HL-60/S4 (cell line): ENCODE results near the gene SLC6A6.

ENCODE experiments used
- in situ Hi-C: fragments of 300-500 bp; cut with MboI; formaldehyde crosslinking; loops from 2 replicates; pipeline ENCODE4 v1.14.3; 2022; ENCODE audit warnings: low sequenced_read_pairs

Gene SLC6A6

GRCh38 chr3:14497321-14497720, 94.9 kb downstream of the SLC6A6 start:
- in situ Hi-C loops = loop anchor here (25.0 kb wide), 1 partner anchor 610 kb away; the partner anchor contains the start of gene WNT7A

- in situ Hi-C loops = loop anchor here (10.0 to 25.0 kb wide), 2 partner anchors 282 to 410 kb away; no protein-coding TSS in a partner anchor
Observed at GRCh38 chr3:14502472-14502871, 100.1 kb downstream of the SLC6A6 start.

- in situ Hi-C loops = loop anchor here (10.0 to 25.0 kb wide), 2 partner anchors 282 to 409 kb away; no protein-coding TSS in a partner anchor
Observed at GRCh38 chr3:14503033-14503705, 100.8 kb downstream of the SLC6A6 start.

- in situ Hi-C loops = loop anchor here (10.0 to 25.0 kb wide), 2 partner anchors 281 to 409 kb away; no protein-coding TSS in a partner anchor
Observed at GRCh38 chr3:14503706-14504065, 101.3 kb downstream of the SLC6A6 start.

GRCh38 chr3:14505001-14505802, 102.8 kb downstream of the SLC6A6 start:
- in situ Hi-C loops = loop anchor here (10.0 to 25.0 kb wide), 2 partner anchors 280 to 407 kb away; no protein-coding TSS in a partner anchor

GRCh38 chr3:14505803-14506500, 103.5 kb downstream of the SLC6A6 start:
- in situ Hi-C loops = loop anchor here (10.0 to 25.0 kb wide), 2 partner anchors 279 to 406 kb away; no protein-coding TSS in a partner anchor

GRCh38 chr3:14506626-14507304, 104.4 kb downstream of the SLC6A6 start:
- in situ Hi-C loops = loop anchor here (10.0 to 25.0 kb wide), 2 partner anchors 278 to 406 kb away; no protein-coding TSS in a partner anchor

- in situ Hi-C loops = loop anchor here (10.0 to 25.0 kb wide), 2 partner anchors 277 to 405 kb away; no protein-coding TSS in a partner anchor
Observed at GRCh38 chr3:14507305-14507741, 104.9 kb downstream of the SLC6A6 start.

GRCh38 chr3:14507757-14508504, 105.5 kb downstream of the SLC6A6 start:
- in situ Hi-C loops = loop anchor here (10.0 to 25.0 kb wide), 2 partner anchors 277 to 404 kb away; no protein-coding TSS in a partner anchor

GRCh38 chr3:14508505-14508819, 106.1 kb downstream of the SLC6A6 start:
- in situ Hi-C loops = loop anchor here (10.0 to 25.0 kb wide), 2 partner anchors 276 to 404 kb away; no protein-coding TSS in a partner anchor

GRCh38 chr3:14508966-14509795, 106.8 kb downstream of the SLC6A6 start:
- in situ Hi-C loops = loop anchor here (10.0 to 25.0 kb wide), 2 partner anchors 276 to 403 kb away; no protein-coding TSS in a partner anchor

- in situ Hi-C loops = loop anchor here (10.0 to 25.0 kb wide), 2 partner anchors 275 to 403 kb away; no protein-coding TSS in a partner anchor
Observed at GRCh38 chr3:14509796-14510100, 107.3 kb downstream of the SLC6A6 start.

GRCh38 chr3:14510838-14511622, 108.6 kb downstream of the SLC6A6 start:
- in situ Hi-C loops = loop anchor here (25.0 kb wide), 1 partner anchor 401 kb away; no protein-coding TSS in a partner anchor

GRCh38 chr3:14511623-14512280, 109.3 kb downstream of the SLC6A6 start:
- in situ Hi-C loops = loop anchor here (25.0 kb wide), 1 partner anchor 401 kb away; no protein-coding TSS in a partner anchor

GRCh38 chr3:14512281-14512941, 110.0 kb downstream of the SLC6A6 start:
- in situ Hi-C loops = loop anchor here (25.0 kb wide), 1 partner anchor 400 kb away; no protein-coding TSS in a partner anchor

GRCh38 chr3:14512942-14513327, 110.5 kb downstream of the SLC6A6 start:
- in situ Hi-C loops = loop anchor here (25.0 kb wide), 1 partner anchor 399 kb away; no protein-coding TSS in a partner anchor
